ENCODE data around the gene KCNJ6.

The KCNJ6 gene

DNA sequence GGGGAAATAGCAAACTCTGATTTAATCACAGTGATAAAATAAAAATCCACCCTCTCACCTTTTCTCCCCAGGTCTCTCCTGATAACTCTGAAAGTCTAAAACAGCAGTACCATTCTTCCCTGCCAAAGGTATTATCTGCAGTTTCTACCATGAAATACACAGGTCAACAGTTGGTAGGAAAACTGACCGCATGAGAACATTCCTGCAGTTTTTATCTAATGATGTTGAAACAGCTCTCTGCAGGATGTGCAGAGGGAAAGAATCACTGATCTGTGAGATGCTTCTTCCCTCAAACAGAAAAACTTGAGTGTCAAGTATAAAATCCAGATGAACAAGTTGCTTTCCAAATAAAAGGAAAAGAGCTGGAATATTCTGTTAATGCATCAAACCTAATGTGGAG is 39.1 kb downstream of the KCNJ6 start (continued):
- TF ChIP-seq, protein P1, sequence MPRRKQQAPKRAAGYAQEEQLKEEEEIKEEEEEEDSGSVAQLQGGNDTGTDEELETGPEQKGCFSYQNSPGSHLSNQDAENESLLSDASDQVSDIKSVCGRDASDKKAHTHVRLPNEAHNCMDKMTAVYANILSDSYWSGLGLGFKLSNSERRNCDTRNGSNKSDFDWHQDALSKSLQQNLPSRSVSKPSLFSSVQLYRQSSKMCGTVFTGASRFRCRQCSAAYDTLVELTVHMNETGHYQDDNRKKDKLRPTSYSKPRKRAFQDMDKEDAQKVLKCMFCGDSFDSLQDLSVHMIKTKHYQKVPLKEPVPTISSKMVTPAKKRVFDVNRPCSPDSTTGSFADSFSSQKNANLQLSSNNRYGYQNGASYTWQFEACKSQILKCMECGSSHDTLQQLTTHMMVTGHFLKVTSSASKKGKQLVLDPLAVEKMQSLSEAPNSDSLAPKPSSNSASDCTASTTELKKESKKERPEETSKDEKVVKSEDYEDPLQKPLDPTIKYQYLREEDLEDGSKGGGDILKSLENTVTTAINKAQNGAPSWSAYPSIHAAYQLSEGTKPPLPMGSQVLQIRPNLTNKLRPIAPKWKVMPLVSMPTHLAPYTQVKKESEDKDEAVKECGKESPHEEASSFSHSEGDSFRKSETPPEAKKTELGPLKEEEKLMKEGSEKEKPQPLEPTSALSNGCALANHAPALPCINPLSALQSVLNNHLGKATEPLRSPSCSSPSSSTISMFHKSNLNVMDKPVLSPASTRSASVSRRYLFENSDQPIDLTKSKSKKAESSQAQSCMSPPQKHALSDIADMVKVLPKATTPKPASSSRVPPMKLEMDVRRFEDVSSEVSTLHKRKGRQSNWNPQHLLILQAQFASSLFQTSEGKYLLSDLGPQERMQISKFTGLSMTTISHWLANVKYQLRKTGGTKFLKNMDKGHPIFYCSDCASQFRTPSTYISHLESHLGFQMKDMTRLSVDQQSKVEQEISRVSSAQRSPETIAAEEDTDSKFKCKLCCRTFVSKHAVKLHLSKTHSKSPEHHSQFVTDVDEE (CRISPR knock-in tag; IDR thresholded peaks at IDR 0.05): no peak
- TF ChIP-seq CSDC2 (CRISPR knock-in tag; IDR thresholded peaks at IDR 0.05) (no peak), OSR1 (CRISPR knock-in tag; IDR thresholded peaks at IDR 0.05) (no peak), ESRRG (CRISPR knock-in tag; IDR thresholded peaks at IDR 0.05) (no peak), ZNF8 (CRISPR knock-in tag; IDR thresholded peaks at IDR 0.05) (no peak), BACH2 (CRISPR knock-in tag; IDR thresholded peaks at IDR 0.05; ENCODE audit: borderline replicate concordance) (no peak)
- TF ChIP-seq, protein P2, sequence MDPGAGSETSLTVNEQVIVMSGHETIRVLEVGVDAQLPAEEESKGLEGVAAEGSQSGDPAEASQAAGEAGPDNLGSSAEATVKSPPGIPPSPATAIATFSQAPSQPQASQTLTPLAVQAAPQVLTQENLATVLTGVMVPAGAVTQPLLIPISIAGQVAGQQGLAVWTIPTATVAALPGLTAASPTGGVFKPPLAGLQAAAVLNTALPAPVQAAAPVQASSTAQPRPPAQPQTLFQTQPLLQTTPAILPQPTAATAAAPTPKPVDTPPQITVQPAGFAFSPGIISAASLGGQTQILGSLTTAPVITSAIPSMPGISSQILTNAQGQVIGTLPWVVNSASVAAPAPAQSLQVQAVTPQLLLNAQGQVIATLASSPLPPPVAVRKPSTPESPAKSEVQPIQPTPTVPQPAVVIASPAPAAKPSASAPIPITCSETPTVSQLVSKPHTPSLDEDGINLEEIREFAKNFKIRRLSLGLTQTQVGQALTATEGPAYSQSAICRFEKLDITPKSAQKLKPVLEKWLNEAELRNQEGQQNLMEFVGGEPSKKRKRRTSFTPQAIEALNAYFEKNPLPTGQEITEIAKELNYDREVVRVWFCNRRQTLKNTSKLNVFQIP (CRISPR knock-in tag; IDR thresholded peaks at IDR 0.05; ENCODE audit: borderline replicate concordance, low read depth): no peak

DNA sequence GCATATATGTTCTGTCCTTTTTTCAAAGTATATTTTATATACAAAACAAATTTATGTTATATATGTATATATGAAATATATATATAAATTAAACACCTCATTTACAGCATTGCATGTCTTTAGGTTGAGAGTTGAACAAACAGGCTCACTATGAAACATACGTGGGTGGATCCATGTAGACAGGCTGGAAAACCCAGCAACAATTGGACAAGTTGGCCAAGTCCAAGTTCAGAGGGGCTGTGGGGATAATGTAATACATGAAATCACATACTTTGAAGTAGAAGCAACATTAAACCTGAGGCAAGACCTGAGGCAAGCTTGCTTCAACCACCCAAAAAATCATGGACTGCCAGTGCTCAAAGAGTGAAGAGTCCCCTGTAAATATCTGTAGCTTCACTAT is 39.7 kb downstream of the KCNJ6 start:
- no peak for TF ChIP-seq BACH2 (CRISPR knock-in tag; IDR thresholded peaks at IDR 0.05; ENCODE audit: borderline replicate concordance)
- TF ChIP-seq ARNTL (CRISPR knock-in tag; IDR thresholded peaks at IDR 0.05; ENCODE audit: borderline replicate concordance, low read depth): no peak
- no peak for TF ChIP-seq ZNF565 (CRISPR knock-in tag; conservative IDR thresholded peaks at IDR 0.05; ENCODE audit: low read depth)
- no peak for TF ChIP-seq ZFP3 (CRISPR knock-in tag; IDR thresholded peaks at IDR 0.05)
- no peak for TF ChIP-seq CREB5 (CRISPR knock-in tag; IDR thresholded peaks at IDR 0.05; ENCODE audit: low read depth)
- TF ChIP-seq RARB (CRISPR knock-in tag; IDR thresholded peaks at IDR 0.05): no peak
- TF ChIP-seq ZFP30 (CRISPR knock-in tag; IDR thresholded peaks at IDR 0.05): no peak
- TF ChIP-seq ZNF8 (CRISPR knock-in tag; IDR thresholded peaks at IDR 0.05): no peak
- TF ChIP-seq GLIS3 (CRISPR knock-in tag; IDR thresholded peaks at IDR 0.05): no peak
- no peak for TF ChIP-seq TCF4 (CRISPR knock-in tag; IDR thresholded peaks at IDR 0.05; ENCODE audit: borderline replicate concordance)
- no peak for TF ChIP-seq TOX (CRISPR knock-in tag; IDR thresholded peaks at IDR 0.05; ENCODE audit: borderline replicate concordance)
- no peak for TF ChIP-seq SNAI2 (CRISPR knock-in tag; IDR thresholded peaks at IDR 0.05)
- TF ChIP-seq CSDC2 (CRISPR knock-in tag; IDR thresholded peaks at IDR 0.05): no peak
- TF ChIP-seq, protein P1 (CRISPR knock-in tag; IDR thresholded peaks at IDR 0.05): no peak
- TF ChIP-seq, protein P2 (CRISPR knock-in tag; IDR thresholded peaks at IDR 0.05; ENCODE audit: borderline replicate concordance, low read depth): no peak
- no peak for TF ChIP-seq OSR1 (CRISPR knock-in tag; IDR thresholded peaks at IDR 0.05)
- TF ChIP-seq ESRRG (CRISPR knock-in tag; IDR thresholded peaks at IDR 0.05): no peak
- no peak for TF ChIP-seq ZNF70 (CRISPR knock-in tag; IDR thresholded peaks at IDR 0.05)
- no peak for TF ChIP-seq CSRNP3 (CRISPR knock-in tag; IDR thresholded peaks at IDR 0.05)
- TF ChIP-seq PPARA (CRISPR knock-in tag; IDR thresholded peaks at IDR 0.05; ENCODE audit: borderline replicate concordance): no peak
- no peak for ATAC-seq

All from SK-N-SH treated with all-trans-retinoic acid at 6 μM for 48 hours (cell line).